ENCODE measurements around the gene AGAP3. TPM values are rescaled to one million over a fixed set of nuclear protein-coding genes. Genes with fewer than 3 reads are reported as not detected.

The AGAP3 gene
- total RNA-seq, 2 donors from 2014 or later = 29.8 to 42.1 TPM

DNA sequence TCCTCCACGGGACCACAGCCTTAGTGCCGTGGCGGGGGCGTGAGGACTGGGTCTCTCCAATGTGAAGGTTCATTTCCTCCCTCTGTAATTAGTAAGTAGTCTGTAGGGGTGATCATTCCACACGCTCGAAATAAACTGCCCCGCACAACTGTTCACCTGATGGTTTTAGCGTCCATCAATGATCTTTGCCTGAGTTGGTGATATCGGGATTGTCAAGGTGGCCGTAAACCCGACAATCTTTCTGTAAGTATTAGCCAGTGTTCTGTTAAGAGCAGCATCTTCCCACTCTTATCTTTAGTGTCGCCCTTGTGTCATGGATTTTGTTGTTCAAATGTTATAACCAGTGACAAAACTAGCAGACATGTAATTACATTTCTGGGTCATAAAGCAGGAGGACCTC lies 17.7 kb downstream of the AGAP3 start:
- no peak for DNase-seq (ENCODE audit: low spot score)
- TF ChIP-seq, protein P1, sequence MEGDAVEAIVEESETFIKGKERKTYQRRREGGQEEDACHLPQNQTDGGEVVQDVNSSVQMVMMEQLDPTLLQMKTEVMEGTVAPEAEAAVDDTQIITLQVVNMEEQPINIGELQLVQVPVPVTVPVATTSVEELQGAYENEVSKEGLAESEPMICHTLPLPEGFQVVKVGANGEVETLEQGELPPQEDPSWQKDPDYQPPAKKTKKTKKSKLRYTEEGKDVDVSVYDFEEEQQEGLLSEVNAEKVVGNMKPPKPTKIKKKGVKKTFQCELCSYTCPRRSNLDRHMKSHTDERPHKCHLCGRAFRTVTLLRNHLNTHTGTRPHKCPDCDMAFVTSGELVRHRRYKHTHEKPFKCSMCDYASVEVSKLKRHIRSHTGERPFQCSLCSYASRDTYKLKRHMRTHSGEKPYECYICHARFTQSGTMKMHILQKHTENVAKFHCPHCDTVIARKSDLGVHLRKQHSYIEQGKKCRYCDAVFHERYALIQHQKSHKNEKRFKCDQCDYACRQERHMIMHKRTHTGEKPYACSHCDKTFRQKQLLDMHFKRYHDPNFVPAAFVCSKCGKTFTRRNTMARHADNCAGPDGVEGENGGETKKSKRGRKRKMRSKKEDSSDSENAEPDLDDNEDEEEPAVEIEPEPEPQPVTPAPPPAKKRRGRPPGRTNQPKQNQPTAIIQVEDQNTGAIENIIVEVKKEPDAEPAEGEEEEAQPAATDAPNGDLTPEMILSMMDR (IDR thresholded peaks at IDR 0.05) = no peak
- no peak overlapping the region for H3K4me3 ChIP-seq
- peaks cover 0 to 23% of the 10 kb centered on the region in 2 donors for H3K4me1 ChIP-seq
- H3K9me3 ChIP-seq = no peaks in the 10 kb centered on the region
- no peaks in the 10 kb centered on the region for H3K27me3 ChIP-seq
- no peak overlapping the region for H3K27ac ChIP-seq
- peaks cover 4% of the 10 kb centered on the region for H3K36me3 ChIP-seq

DNA sequence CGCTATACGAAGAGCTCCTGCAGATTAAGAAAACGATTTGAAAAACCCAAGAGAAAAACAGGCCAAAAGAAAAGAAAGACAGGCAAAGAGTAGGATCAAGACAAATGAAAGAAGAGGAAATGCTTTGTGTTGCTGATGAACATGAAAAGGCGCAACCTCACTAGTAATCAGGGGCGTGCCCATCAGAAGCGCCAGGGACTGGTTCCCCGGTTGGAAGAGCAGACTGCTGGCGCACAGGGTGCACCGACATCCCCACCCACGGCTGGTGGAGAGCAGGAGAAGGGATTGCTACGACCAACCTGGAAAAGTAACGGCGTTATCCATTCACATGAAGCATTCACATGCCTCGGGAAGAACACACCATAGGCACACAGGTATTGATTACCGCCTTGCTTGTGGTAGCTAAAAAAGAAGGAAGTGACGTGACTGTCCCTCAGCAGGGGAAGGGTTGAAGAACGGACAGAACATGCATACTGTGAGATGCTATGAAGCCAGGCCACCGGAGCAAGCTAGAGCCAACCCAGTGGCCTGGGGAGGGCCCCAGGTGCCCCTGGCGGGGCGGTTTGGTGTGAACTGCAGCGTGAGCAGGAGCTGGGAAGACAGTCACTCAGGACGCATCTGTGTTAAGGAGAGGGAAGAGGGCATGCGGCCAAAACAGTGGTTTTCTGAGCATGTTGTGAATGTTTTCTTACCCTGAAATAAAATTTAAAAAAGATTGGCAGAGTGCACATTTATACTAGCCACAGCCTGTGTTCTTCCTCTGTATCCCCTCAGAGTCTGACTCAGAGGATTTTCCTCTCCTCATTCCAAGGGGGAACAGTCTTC lies 18.3 kb downstream of the AGAP3 start:
- Histone ChIP-seq H3K9me3 (no peaks in the 10 kb centered on the region), H3K36me3 (peaks cover 4% of the 10 kb centered on the region), H3K27ac (no peak overlapping the region), H3K4me3 (no peak overlapping the region), H3K27me3 (no peaks in the 10 kb centered on the region), H3K4me1 (peaks cover 0 to 18% of the 10 kb centered on the region in 2 donors)
- TF ChIP-seq, protein P1 (IDR thresholded peaks at IDR 0.05) = no peak
- DNase-seq (ENCODE audit: low spot score) = no peak

DNA sequence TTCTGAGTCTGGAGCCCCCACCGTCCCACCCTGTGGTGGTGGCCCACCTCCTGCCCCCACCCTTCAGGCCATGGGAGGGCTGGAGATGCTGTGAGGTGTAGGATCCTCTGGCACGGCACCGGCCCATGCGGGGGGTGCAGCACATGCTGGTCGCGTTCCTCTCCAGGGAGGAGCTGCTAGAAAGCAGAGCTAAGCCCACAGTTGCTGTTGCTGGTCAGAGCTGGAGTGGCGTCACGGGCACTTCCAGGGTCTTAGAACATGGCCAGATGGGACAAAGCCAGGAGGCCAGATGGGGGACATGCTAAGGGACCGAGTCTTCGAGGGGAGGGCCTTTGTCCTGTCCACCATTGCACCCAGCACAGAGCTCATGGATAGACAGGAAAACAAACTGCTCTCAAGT lies 21.6 kb downstream of the AGAP3 start:
- Histone ChIP-seq H3K4me1 (peaks cover 0 to 18% of the 10 kb centered on the region in 2 donors), H3K9me3 (no peaks in the 10 kb centered on the region), H3K4me3 (no peak overlapping the region), H3K36me3 (peaks cover 4% of the 10 kb centered on the region), H3K27ac (no peak overlapping the region), H3K27me3 (no peaks in the 10 kb centered on the region)
- DNase-seq (ENCODE audit: low spot score) = no peak
- TF ChIP-seq, protein P1 (IDR thresholded peaks at IDR 0.05) = no peak

DNA sequence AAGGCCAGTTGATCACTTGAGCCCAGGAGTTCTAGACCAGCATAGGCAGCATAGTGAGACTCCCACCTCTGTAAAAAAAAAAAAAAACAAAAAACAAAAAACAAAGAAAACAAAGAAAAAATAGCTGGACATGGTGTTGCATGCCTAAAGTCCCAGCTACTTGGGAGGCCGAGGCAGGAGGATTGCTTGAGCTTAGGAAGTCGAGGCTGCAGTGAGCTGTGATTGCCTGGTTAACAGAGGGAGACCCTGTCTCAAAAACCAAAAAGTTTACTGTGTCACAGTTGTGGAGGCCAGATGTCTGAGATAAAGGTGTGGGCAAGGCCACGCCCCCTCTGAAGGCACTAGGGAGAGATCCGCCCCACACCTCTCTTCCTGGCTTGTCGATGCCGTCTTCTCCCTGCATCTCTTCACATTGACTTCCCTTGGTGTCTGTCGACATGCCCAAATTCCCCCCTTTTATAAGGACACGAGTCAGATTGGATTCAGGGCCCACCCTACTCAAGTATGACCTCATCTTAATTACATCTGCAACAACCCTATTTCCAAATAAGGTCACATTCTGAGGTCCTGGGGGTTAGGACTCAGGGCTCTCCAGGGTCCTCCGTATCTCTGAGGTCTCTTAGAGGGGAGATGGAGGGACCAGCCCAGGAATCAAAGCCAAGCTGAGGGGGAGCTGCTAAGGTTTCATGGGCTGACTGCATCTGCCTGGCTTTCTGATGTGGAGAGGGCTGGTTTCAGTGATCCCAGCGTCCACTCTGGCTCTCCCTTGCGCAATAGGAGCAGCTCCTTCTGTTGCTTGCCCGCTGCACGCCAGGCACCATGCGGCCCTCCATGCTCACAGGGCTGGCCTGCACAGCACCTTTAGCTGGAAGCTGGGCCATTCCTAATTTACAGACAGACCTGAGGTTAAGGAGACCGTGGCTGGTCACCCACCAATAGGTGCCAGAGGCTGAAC lies 23.1 kb downstream of the AGAP3 start:
- Histone ChIP-seq H3K4me3 (no peak overlapping the region), H3K36me3 (peaks cover 4% of the 10 kb centered on the region), H3K27ac (peak overlapping the region; percentile 1 to 51), H3K4me1 (peaks cover 0 to 25% of the 10 kb centered on the region in 2 donors), H3K9me3 (no peaks in the 10 kb centered on the region), H3K27me3 (no peaks in the 10 kb centered on the region)
- TF ChIP-seq, protein P1 (IDR thresholded peaks at IDR 0.05) = no peak
- DNase-seq (ENCODE audit: low spot score) = peak; percentile 76

DNA sequence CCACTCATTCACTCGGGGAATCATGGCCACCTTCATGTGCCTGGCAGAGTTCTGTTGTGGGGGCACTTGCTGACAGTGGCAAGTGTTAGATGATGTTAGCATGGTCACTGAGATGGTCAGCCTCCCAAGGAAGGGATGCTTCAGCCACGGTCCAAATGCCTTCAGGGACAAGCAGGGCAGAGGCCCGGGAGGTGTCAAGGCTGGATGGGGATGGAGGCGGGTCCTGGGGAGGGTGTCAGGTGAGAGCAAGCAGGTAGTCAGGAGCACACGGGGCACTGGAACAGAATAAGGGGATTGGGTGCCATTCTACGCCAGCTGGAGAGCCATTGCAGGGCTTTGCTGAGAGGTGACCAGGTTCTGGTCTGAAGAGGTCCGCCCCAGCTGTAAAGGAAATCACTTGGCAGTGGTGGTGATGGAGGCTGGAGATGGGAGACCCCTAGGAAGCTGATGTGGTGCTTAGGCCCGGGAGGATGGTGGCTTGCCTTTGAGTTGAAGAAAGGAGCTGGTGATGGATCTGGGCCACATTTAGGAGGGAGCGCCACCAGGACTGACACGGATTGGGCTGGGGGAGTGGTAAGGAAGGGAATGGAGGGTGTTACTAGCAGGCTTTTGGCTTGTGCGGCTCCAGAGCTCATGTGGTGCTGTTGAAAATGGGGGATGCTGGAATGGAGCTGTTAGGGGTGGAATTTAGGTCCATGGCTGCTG lies 24.1 kb downstream of the AGAP3 start:
- Histone ChIP-seq H3K36me3 (no peaks in the 10 kb centered on the region), H3K27ac (peak overlapping the region; percentile 1 to 51), H3K4me3 (no peak overlapping the region), H3K9me3 (no peaks in the 10 kb centered on the region), H3K4me1 (peaks cover 0 to 26% of the 10 kb centered on the region in 2 donors), H3K27me3 (no peaks in the 10 kb centered on the region)
- DNase-seq (ENCODE audit: low spot score) = no peak
- TF ChIP-seq, protein P1 (IDR thresholded peaks at IDR 0.05) = no peak

All from right atrium auricular region (tissue), 2 donors.